ENCODE results near the gene IL2RA. TPM values are rescaled to one million over a fixed set of nuclear protein-coding genes. Genes with fewer than 3 reads are reported as not detected.

Gene IL2RA
- polyA plus RNA-seq, 1 experiment: not detected

- H3K27me3 ChIP-seq (ENCODE audit: control insufficient read depth, insufficient read depth, low read length): no peaks in the 10 kb centered on the region
- ChIA-PET POLR2A (no interaction called here), CTCF (interaction anchor here (1.1 to 1.5 kb wide), 2 partner anchors 14 to 301 kb away, joined by 3 to 5 read pairs; no protein-coding TSS in a partner anchor)
- H3K4me3 ChIP-seq (ENCODE audit: low read depth, low read length): no peak overlapping the region
- no peak for TF ChIP-seq CTCF (IDR thresholded peaks at IDR 0.05; ENCODE audit: low read depth, low read length)
- no peak for DNase-seq (ENCODE audit: low read depth, low spot score)
- no peaks in the 10 kb centered on the region for H3K9me3 ChIP-seq (ENCODE audit: control insufficient read depth, insufficient read depth, low read length)
- H3K27ac ChIP-seq (ENCODE audit: low read depth, low read length): no peak overlapping the region
Observed at GRCh38 chr10:6100370-6100769, 38.2 kb upstream of the IL2RA start.

DNA sequence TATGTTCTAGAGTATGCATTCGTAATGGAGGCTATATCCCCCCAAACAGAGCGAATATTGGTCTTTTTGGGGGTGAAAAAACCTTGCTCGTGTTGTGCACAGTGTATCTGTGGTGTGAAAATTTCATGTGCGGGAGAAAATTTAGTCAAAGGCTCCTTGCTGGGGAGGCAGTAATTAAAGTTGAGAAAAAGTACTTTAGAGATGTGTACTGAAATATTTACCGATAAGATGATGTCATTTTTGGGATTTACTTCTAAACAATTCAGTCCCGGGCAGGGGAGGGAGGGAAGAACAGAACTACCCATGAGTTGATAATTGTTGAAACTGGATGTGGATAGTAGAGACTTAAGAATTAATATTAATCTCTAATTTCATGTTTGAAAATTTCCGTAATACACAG, 36.0 kb upstream of the IL2RA start:
- POLR2A ChIA-PET: no interaction called here
- CTCF ChIA-PET: interaction anchor here (0.6 kb wide), 1 partner anchor 303 kb away, joined by 3 read pairs; no protein-coding TSS in a partner anchor
- TF ChIP-seq CTCF (IDR thresholded peaks at IDR 0.05; ENCODE audit: low read depth, low read length): no peak
- Histone ChIP-seq H3K27me3 (ENCODE audit: control insufficient read depth, insufficient read depth, low read length) (no peaks in the 10 kb centered on the region), H3K4me3 (ENCODE audit: low read depth, low read length) (no peak overlapping the region), H3K27ac (ENCODE audit: low read depth, low read length) (no peak overlapping the region), H3K9me3 (ENCODE audit: control insufficient read depth, insufficient read depth, low read length) (no peaks in the 10 kb centered on the region)
- no peak for DNase-seq (ENCODE audit: low read depth, low spot score)

GRCh38 chr10:6097063-6097462, 34.9 kb upstream of the IL2RA start:
- CTCF ChIA-PET: interaction anchor here (1.0 to 1.9 kb wide), 5 partner anchors 11 to 309 kb away, joined by 4 to 14 read pairs (median 4); partner anchors contain the start of gene PFKFB3
- TF ChIP-seq CTCF (IDR thresholded peaks at IDR 0.05; ENCODE audit: low read depth, low read length): no peak
- POLR2A ChIA-PET: no interaction called here

DNA sequence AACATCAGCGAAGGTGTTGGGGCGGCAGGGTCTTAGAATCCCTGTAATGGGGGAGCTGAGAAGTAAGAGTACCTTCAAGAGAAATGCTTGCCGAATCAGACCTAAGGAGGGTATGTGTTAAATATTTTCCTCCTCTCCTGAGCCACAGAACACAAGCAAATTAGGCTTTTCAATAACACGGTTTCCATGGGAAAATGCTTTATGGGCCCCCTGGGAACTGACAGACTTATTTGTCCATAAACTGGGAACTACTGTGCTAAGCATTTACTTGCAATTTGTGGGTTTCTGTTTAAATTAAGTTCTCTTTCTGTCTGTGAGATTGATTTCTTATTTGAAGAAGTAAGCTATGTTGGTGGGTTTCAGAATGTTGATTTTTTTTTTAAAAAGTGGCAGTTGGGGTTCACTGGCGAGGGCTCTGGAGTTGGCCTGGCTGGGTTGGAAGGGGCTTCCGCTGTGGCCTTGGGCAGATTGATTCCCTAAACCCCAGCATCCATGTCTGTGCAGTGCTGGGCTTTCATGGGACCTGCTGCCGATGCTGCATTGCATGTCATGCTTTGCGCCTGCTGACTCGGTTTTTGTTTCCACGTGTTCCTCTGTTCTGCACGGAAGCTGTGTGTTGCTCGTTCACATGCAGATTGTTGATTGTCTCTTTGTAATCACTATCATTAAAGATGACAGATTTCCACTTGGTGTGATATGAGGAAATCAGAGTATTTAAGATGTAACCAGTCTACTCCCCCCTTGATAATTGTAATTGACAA, 33.8 kb upstream of the IL2RA start:
- no peaks in the 10 kb centered on the region for H3K9me3 ChIP-seq (ENCODE audit: control insufficient read depth, insufficient read depth, low read length)
- no peak for TF ChIP-seq CTCF (IDR thresholded peaks at IDR 0.05; ENCODE audit: low read depth, low read length)
- H3K27ac ChIP-seq (ENCODE audit: low read depth, low read length): no peak overlapping the region
- ChIA-PET CTCF (interaction anchor here (0.7 to 1.9 kb wide), 8 partner anchors 9 to 318 kb away, joined by 3 to 14 read pairs (median 4); partner anchors contain the start of gene PFKFB3), POLR2A (no interaction called here)
- no peaks in the 10 kb centered on the region for H3K27me3 ChIP-seq (ENCODE audit: control insufficient read depth, insufficient read depth, low read length)
- no peak for DNase-seq (ENCODE audit: low read depth, low spot score)
- H3K4me3 ChIP-seq (ENCODE audit: low read depth, low read length): no peak overlapping the region

More at GRCh38 chr10:6097063-6097462, 34.9 kb upstream of the IL2RA start:
- no peaks in the 10 kb centered on the region for H3K9me3 ChIP-seq (ENCODE audit: control insufficient read depth, insufficient read depth, low read length)
- DNase-seq (ENCODE audit: low read depth, low spot score): no peak
- no peaks in the 10 kb centered on the region for H3K27me3 ChIP-seq (ENCODE audit: control insufficient read depth, insufficient read depth, low read length)
- H3K27ac ChIP-seq (ENCODE audit: low read depth, low read length): no peak overlapping the region
- no peak overlapping the region for H3K4me3 ChIP-seq (ENCODE audit: low read depth, low read length)

GRCh38 chr10:6092731-6093130, 30.6 kb upstream of the IL2RA start:
- no peak for DNase-seq (ENCODE audit: low read depth, low spot score)
- TF ChIP-seq CTCF (IDR thresholded peaks at IDR 0.05; ENCODE audit: low read depth, low read length): no peak
- H3K27me3 ChIP-seq (ENCODE audit: control insufficient read depth, insufficient read depth, low read length): no peaks in the 10 kb centered on the region
- H3K27ac ChIP-seq (ENCODE audit: low read depth, low read length): no peak overlapping the region
- ChIA-PET POLR2A (interaction anchor here (0.6 kb wide), 1 partner anchor 42 kb away, joined by 5 read pairs; no protein-coding TSS in a partner anchor), CTCF (interaction anchor here (0.7 to 1.7 kb wide), 4 partner anchors 19 to 314 kb away, joined by 3 to 7 read pairs (median 3); no protein-coding TSS in a partner anchor)
- H3K9me3 ChIP-seq (ENCODE audit: control insufficient read depth, insufficient read depth, low read length): no peaks in the 10 kb centered on the region; the same call in 1 of the 2 replicates
- no peak overlapping the region for H3K4me3 ChIP-seq (ENCODE audit: low read depth, low read length)

Data from AG04450 (cell line).